ENCODE results near the gene C2orf49. TPM values are rescaled to one million over a fixed set of nuclear protein-coding genes. Genes with fewer than 3 reads are reported as not detected.
A peak's percentile ranks its signal among the peaks of the same experiment; 100 is the strongest.

C2orf49 gene
- total RNA-seq, 4 donors from 2014 or later = 17.1 to 24.0 (median 20.4) TPM

DNA sequence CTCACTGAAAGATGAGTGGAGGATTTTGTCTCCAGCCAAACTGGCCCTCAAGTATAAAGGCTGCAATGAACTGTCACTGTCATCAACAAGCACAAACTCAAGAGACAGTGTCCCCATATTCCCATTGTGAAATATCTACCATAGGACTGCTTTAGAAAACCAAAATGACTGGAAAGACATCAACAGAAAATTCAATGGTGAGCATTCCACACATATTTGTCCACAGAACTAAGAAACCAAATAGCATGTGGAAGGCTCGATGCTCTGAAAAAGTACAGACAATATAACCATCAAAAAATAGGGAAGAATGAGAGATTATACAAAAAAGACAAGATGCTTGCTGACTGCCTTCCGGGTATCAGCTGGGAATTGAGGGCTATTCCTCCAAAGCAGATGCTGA lies 45.4 kb upstream of the C2orf49 start:
- TF ChIP-seq CTCF (IDR thresholded peaks at IDR 0.05) (no peak), EP300 (IDR thresholded peaks at IDR 0.05) (no peak), POLR2A (IDR thresholded peaks at IDR 0.05) (no peak)
- peaks cover 0 to 12% (median 2%) of the 10 kb centered on the region in 4 donors for H3K4me1 ChIP-seq
- no peak for DNase-seq (ENCODE audit: low spot score in 2 of 2)
- H3K27ac ChIP-seq = no peak overlapping the region
- no peaks in the 10 kb centered on the region for H3K27me3 ChIP-seq
- H3K4me3 ChIP-seq = no peak overlapping the region
- WGBS, 2 donors = 55 to 69% methylated on average over 2 of the region's 2 CpGs
- peaks cover 0 to 76% (median 10%) of the 10 kb centered on the region in 3 donors for H3K36me3 ChIP-seq
- H3K9me3 ChIP-seq = no peaks in the 10 kb centered on the region

GRCh38 chr2:105294046-105294445 lies 43.3 kb upstream of the C2orf49 start:
- Histone ChIP-seq H3K9me3 (no peaks in the 10 kb centered on the region), H3K36me3 (peaks cover 0 to 79% (median 23%) of the 10 kb centered on the region in 3 donors), H3K27ac (peak overlapping the region in 2 of 4 donors; percentile 34 to 38), H3K4me1 (peaks cover 0 to 12% (median 2%) of the 10 kb centered on the region in 4 donors), H3K4me3 (no peak overlapping the region), H3K27me3 (no peaks in the 10 kb centered on the region)
- no peak for DNase-seq (ENCODE audit: low spot score in 2 of 2)
- WGBS, 2 donors = 51 to 59% methylated on average over 6 of the region's 6 CpGs
- TF ChIP-seq POLR2A (IDR thresholded peaks at IDR 0.05) (no peak), EP300 (IDR thresholded peaks at IDR 0.05) (no peak), CTCF (IDR thresholded peaks at IDR 0.05) (no peak)

GRCh38 chr2:105294844-105295481 lies 42.4 kb upstream of the C2orf49 start:
- no peaks in the 10 kb centered on the region for H3K27me3 ChIP-seq
- no peak overlapping the region for H3K4me3 ChIP-seq
- TF ChIP-seq EP300 (IDR thresholded peaks at IDR 0.05) (no peak), CTCF (IDR thresholded peaks at IDR 0.05) (peak in 3 of 5 experiments; percentile 39 to 58 (median 41))
- no peaks in the 10 kb centered on the region for H3K9me3 ChIP-seq
- H3K36me3 ChIP-seq = peaks cover 0 to 71% (median 23%) of the 10 kb centered on the region in 3 donors
- 32 to 34% methylated on average over 5 of the region's 5 CpGs for WGBS, 2 donors
- no peak for DNase-seq (ENCODE audit: low spot score in 2 of 2)
- H3K27ac ChIP-seq = peak overlapping the region in 2 of 4 donors; percentile 34 to 38
- H3K4me1 ChIP-seq = peaks cover 0 to 12% (median 2%) of the 10 kb centered on the region in 4 donors

DNA sequence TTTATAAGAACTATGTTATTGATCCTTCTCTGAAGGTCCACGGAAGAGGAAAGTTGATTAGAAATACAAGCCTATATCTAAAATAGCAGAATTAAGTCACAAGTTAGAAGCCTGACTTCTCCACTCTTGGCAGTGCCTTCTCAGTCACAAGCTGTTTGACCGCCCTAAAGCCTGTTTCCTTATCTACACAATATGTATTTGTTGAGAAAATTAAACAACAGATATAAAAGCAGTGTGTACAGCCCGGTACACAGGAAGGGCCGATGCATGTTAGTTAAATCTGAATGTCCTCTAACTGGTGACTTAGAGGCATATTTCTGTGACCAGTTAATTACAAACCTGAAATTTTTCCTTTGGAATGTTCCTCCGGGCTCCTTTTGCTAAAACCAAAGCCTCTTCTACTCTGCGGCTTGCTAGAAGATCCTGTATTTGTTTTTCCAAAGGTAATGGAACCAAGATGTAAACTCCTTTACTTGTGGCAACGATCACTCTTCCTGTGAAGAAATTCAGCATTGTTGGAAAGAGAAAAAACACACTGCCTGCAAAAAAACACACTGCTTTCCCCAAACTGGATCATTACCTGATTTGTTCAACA lies 41.2 kb upstream of the C2orf49 start:
- Histone ChIP-seq H3K27me3 (no peaks in the 10 kb centered on the region), H3K36me3 (peaks cover 0 to 59% (median 20%) of the 10 kb centered on the region in 3 donors), H3K4me3 (no peak overlapping the region), H3K4me1 (peaks cover 0 to 12% (median 2%) of the 10 kb centered on the region in 4 donors), H3K27ac (no peak overlapping the region), H3K9me3 (no peaks in the 10 kb centered on the region)
- WGBS, 2 donors = 78 to 82% methylated on average over 7 of the region's 7 CpGs
- DNase-seq (ENCODE audit: low spot score in 2 of 2) = no peak
- TF ChIP-seq POLR2A (IDR thresholded peaks at IDR 0.05) = no peak
- no peak for TF ChIP-seq CTCF (IDR thresholded peaks at IDR 0.05)
- no peak for TF ChIP-seq EP300 (IDR thresholded peaks at IDR 0.05)

DNA sequence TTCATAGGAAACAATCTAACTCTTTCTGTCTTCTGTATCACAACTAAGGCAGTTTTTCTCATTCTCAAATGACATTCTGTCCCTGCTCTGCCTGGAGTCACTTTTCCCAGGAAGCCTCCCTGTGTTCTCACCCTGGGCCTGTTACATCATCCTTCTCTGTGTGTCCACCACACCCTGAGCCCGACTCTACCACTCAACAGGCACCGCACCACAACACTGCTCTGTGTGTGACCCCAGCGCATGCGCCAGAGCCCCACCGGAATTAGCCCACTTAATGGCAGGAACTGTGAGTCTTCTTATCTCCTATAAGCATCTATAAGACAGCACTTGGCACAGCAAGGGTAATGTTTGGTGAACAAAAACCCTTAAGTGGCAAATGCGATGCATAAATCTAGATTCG lies 40.1 kb upstream of the C2orf49 start:
- TF ChIP-seq CTCF (IDR thresholded peaks at IDR 0.05) (no peak), POLR2A (IDR thresholded peaks at IDR 0.05) (no peak), EP300 (IDR thresholded peaks at IDR 0.05) (no peak)
- Histone ChIP-seq H3K9me3 (no peaks in the 10 kb centered on the region), H3K27ac (no peak overlapping the region), H3K27me3 (no peaks in the 10 kb centered on the region), H3K36me3 (peaks cover 0 to 51% (median 15%) of the 10 kb centered on the region in 3 donors), H3K4me3 (no peak overlapping the region), H3K4me1 (peaks cover 0 to 12% (median 2%) of the 10 kb centered on the region in 4 donors)
- no peak for DNase-seq (ENCODE audit: low spot score in 2 of 2)
- WGBS, 2 donors = 88 to 94% methylated on average over 7 of the region's 7 CpGs
